ENCODE data around the gene ATG13. TPM values are rescaled to one million over a fixed set of nuclear protein-coding genes. Genes with fewer than 3 reads are reported as not detected.

ATG13 gene
- total RNA-seq, 1 experiment from 2014 or later, result 74.7 TPM

DNA sequence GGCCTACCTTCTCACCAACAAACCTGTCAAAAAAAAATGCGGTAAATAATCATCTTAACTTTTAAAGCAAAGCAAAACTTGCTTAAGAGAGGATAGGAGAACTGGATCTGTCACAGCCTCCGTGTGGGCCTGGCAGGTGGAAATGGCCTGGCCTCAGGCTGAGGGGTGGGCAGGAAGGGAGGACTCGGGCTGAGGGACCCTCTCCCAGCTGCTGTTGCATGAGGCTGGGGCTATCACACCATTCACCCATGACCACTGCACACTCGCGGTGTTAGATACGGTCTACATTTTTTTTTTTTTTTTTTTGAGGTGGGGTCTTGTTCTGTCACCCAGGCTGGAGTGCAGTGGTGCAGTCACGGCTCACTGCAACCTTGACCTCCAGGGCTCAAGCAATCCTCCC lies 58.6 kb downstream of the ATG13 start:
- no peak for DNase-seq (ENCODE audit: low read depth)

DNA sequence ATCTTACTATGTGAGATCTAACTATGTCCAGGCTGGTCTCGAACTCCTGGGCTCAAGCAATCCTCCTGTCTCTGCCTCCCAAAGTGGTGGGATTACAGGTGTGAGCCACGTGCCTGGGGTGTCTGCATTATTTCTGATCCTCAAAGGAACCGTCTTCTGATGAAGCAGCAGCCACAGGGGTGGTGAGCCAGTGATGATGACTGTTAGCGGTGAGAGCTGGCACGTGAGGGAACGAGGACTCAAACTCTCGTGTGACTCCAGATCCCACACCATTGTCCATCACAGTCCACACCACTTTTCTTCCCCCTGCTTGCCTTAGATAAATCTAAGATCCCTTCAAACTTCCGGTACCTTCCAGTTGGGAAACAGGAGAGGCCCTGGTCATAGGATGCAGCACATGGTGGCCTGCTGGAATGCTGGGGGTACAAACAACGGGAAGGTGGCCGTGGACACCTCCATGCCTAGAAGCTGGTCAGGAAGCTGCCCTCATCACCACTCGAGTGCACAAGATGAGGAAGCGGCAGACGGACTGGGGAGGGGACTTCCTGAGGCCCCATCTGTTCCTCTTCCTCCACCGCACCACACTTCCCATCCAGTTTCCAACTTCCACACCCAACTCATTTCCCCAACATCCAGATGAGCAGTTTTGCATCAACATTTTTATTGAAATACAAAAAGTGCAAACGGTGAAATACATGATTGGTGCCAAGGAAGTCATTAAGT lies 59.2 kb downstream of the ATG13 start:
- DNase-seq (ENCODE audit: low read depth), result no peak

DNA sequence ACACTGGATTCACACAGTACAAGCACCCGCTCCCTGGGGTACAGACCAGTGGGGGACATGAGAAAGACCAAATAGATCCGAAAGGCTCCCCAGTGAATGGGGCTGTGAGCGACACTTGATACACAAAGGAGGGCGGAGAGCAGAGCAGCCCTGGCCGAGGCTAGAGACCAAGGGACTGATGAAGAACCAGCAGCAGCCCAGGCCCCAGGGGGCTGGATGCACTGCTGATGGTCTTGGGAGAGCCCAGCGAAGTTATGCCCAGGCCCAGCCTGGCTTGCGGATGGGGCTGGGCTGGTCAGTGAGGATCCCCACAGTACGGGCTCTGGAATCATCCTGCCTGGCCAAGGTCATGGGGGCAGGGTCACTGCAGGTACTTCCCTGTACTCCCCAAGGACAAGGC lies 59.8 kb downstream of the ATG13 start:
- DNase-seq (ENCODE audit: low read depth), result no peak

DNA sequence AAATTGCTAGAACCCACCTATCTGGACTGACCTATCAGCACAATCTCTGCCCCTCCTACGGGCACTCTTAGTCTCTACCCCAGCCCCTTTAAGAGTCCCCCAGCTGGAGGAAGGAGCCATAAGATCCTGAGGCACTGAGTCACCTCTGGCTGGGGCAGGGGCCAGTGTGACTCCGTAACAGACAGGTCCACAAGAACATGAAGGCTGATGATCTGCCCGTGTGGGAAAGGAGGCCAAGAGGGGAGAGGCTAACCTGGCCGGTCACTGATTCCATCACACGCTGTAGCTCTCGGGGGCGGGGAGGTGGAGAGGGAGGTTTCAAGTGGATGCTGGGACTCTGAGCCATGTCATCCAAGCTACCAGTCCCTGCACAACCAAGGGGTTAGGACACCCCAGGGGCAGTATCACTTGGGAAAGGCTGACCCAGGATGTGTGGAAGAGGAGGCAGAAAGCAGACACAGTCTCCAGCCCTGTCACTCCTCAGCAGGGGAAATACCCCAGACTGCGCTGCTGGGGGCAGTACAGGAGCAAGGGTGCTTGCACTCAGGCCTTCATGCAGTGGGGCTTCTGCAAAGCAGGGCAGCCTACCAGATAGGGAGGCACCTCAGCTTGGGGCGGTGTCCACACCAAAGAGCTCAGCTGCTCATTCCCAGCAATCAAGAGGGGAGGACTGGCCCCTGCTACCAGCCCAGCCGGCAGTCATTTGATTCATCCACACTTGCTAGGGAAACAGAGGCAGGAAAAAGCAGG lies 60.8 kb downstream of the ATG13 start:
- DNase-seq (ENCODE audit: low read depth), result no peak

DNA sequence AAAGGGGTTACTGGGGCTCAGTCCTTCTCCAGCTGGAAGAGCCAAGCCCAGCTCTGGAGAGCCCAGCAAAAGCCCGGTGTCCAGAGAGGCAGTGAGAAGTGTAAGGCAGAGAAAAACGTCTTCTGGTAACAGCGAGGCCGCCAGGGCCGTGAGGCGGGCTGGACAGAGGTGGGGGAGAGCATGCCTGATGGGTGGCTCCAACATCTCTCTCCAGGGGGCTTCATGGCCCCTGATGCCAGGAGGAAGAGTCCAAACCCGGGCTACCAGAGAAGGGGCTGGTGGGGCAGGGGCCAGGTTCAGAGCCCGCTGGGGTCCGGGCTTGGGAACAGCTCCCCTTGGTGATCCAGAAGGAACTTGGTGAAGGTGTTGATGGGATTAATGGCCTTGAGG lies 61.4 kb downstream of the ATG13 start:
- DNase-seq (ENCODE audit: low read depth), result no peak

DNA sequence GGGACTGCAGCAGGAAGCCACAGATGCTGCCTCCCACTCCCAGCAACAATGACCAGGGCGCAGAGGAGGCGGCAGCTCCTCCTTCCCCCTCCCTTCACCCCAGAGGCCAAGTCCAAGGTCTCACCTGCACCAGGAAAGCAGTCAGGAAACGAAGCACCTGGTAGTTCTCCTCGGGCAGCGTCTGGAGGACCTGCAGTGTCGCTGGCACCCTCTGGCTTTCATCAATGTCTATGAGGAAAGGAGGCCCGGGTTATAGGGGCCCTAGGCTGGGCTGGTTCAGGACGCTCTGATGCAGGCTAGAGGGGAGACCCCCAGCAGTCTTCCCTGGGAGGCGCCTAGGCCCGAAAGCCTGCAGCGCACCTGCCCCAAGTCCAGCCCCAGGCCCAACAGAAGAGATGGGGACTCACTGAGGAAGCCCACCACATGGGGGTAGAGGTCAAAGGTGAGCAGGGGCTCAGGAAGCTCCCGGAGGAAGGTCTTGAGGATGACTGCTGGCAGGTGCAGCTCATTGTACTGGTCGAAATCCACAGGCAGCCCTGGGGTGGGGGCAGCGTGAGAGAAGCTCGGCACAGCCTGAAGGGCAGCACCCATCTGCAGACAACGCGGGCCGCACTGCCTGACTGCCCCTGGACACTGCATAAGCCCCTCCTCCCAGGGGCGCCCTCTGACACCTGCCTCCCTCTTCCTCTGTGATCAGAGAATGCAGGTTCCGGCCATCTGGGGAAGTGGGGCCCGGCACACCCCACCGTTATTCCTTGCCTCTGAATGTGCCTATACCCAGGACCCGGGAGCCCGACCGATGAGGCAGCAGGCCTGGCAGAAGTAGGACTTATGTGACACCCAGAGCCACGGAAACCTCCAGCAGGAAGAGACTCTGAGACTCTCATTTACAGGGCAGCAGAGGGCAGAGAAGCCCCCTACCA lies 62.1 kb downstream of the ATG13 start:
- DNase-seq (ENCODE audit: low read depth), result no peak

DNA sequence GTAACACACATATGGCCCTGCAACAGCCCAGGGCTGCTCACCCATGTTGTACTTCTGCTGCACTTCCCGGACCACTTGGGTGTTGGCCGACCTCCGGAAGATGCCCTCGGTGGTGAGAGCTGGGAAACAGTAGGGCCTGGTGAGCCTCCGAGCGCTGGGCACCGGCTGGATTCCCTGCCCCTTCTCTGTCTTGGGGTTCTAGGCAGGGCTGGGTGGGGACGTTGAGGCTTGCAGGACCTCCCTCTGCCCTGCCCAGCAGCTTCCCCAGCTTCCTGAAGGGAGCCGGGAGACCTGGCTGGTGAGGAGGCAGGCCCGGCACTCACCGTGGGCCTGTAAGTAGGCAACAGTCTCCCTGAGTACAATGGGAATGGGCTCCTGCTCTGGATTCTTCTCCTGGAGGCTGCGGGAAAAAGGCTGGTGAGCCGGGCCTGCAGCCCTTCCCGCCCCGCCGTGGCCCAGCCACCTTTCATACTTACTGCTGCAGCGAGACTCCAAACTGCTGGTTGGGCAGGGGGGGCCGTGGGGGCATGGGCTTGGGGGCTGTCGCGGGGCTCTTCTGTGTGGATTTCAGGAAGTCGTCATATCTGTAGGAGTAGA lies 62.9 kb downstream of the ATG13 start:
- DNase-seq (ENCODE audit: low read depth), result no peak

DNA sequence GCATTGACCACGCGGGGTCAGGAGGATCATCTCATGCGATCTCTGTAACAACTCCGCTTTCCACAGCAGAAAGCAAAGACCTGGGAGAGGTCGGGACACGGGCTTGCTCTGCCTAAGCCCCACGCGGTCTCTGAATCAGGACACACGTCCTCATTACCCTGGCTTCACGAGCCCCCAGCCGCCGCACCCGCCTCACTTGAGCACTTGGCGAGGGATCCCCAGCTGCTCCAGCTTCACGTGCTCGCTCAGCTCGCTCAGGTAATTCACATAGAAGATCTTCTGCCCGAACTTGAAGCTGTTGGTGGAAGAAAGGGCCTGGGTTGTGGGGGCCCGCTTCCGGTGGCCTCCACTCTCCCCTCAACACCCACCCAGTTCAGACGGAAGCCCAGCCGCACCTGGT lies 63.5 kb downstream of the ATG13 start:
- no peak for DNase-seq (ENCODE audit: low read depth)

DNA sequence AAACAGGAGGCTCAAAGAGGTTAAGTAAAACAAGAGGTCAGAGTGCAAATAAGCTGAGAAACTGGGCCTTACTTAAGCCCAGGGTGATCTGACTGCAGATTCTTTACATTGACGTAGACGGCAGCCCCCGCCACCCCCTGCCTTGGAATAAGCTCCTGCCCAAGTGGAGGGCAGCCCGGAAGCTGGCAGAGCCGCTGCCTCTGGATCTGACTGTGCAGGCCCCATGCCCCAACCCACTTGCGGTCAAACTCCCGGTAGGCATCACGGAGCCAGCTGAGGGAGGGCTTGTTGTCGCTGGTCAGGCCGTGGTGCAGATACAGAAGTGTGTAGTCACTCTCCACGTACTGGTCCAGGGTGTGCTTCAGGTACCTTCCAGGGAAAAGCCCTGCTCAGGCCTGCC lies 64.5 kb downstream of the ATG13 start:
- DNase-seq (ENCODE audit: low read depth), result no peak

DNA sequence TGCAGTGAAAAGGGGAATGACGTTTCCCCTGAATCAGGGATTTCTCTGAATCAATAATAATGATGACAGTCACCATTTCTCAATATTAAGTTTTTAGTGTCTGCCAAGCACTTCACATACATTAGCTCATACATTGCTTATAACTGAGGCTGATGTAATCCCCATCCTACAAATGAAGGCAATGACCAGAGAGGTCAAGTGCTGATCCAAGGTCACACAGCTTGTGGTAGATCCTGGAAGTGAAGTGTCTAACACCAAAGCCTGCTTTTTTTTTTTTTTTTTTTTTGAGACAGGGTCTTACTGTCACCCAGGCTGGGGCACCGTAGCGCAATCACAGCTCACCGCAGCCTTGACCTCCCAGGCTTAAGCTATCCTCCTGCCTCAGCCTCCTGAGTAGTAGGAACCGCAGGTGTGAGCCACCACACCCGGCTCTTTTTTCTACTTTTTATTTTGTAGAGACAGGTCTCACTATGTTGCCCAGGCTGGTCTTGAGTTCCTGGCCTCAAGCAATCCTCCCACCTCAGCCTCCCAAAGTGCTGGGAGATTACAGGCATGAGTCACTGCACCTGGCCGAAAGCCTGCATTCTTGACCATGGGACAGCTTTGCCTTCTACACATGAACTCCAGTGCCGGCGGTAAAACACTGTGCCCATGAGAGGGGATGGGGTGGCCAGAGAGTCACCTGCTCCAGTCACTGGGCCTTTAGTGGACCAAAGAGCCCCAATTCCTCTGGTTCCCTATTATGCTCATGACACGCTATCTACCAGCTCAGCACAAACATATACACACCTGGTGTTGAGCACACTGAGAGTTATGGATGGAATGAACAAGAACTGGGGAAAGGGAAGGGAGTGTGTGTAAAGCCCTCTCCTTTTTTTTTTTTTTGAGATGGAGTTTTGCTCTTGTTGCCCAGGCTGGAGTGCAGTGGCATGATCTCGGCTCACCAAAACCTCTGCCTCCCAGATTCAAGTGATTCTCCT lies 65.7 kb downstream of the ATG13 start:
- peak; percentile 32 for DNase-seq (ENCODE audit: low read depth)

DNA sequence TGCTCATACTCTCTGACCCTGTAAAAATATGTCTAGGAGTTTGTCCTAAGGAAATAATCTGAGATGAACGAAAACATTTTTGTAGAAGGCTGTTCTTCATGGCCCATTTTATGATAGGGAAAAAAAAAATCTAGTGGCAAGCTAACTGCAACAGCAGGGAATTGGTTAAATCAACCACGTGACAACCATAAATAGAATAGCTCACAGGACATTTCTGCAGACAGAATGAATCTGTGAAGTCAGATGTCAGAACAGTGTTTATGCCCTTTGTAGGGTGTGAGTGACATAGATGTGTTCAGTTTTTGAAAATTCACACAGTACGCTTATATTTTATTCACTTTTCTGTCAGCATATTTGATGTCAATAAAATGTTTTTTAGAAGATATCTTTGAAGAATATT lies 67.0 kb downstream of the ATG13 start:
- DNase-seq (ENCODE audit: low read depth), result no peak

DNA sequence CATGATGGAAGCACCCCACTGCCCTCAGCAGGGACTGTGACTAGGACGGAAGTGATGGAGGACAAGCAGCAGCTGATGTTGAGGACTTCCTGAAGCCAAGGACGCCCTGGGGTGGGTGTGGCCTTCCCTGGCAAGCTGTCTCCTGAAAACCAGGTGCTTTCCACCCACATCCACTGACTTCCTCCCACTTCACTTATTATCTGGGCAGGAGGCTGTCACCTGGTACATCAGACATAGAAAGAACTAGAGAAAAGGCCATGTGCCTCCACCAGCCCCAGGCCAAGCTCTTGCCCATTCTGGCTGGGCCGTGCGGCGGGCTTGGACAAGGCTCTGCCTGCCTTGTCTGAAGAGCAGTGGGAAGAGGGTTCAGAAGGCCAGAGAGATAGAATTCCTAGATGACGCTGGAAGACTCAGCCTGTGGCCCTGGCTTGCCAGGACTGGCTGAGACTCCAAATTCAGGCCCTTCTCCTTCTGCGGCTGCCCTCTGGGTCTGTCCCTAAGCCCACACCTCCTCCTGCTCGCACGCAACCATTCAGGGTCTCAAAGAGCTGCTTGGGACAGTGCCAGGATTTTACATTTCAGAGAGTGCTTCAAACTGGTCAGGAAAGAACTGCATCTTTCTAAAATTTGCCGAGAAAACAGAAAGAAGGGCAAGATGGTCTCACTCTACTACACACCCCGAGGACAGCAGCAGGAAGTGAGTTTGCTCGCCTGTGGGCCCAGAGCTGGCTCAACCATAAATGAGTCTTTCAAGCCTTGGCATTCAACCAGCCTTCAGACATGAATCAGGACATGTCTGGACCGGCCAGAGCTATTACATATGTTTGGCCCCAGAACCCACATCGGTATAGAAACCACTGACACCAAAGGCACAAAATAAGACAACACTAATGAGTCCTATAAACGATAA lies 69.8 kb downstream of the ATG13 start:
- peak; percentile 36 for DNase-seq (ENCODE audit: low read depth)

DNA sequence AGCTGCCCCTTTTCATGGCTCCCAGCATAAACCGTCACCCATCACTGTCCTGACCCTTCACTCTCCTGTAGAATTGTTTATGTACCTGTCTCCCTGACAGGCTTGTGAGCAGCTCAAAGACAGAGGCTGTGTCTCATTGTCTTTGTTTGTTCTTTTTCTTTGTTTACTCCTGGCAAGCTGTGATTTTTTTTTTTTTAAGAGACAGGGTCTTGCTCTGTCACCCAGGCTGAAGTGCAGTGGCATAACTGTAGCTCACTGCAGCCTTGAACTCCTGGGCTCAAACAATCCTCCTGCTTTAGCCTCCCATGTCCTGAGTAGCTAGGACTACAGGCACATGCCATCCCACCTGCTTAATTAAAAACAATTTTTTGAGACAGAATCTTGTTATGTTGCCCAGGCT lies 73.3 kb downstream of the ATG13 start:
- DNase-seq (ENCODE audit: low read depth), result no peak

DNA sequence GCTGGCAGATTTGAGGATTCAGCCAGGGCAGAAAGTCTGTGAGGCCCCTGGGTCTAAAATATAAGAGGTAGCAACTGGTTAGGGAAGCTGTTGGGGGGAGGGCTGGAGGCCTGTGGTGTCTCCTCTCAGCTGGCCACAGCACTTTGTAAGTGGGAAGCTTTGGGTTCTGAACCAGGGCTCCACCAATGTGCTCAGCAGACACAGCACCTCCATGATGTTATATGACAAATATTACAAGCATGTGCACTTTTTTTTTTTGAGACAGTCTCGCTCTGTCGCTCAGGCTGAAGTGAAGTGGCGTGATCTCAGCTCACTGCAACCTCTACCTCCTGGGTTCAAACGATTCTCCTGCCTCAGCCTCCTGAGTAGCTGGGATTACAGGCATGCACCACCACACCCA lies 75.1 kb downstream of the ATG13 start:
- DNase-seq (ENCODE audit: low read depth), result no peak

DNA sequence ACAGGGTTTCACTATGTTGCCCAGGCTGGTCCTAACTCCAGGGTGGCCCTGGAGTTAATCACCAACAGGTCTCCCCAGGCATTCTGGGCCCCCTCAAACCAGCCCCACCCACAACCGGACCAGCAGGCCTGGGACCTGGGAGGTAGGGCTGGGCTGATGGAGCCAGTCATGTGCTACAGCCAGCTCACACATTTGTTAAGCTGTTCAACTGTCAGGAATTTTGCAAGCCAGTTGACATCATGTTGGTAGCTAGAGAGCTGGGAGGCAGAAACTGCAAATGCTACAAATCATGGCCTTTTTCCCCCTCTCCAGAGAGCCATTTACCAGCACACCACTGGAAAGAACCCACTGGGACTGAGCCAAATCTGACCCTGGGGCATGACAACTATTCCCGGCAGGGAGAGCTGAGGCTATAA lies 76.3 kb downstream of the ATG13 start:
- DNase-seq (ENCODE audit: low read depth), result no peak

DNA sequence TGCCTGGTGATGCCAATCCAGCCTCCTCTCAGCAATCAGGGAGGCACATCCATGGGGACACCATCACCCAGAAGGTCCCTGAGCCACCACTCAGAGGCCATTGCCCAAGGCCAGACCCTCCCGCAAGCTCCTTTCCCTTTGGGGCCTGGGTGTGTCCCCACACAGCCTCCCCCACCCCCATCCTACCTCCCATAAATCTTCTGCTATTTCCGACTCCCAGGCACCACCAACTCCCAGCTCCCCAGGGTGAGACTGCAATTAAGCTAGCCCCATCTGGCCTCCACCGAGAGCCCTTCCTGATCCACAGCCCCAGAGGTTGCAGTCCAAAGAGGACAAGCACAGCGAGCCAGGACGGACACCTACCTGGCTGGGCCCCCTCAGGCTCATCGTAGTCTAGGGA lies 76.7 kb downstream of the ATG13 start:
- DNase-seq (ENCODE audit: low read depth), result no peak

DNA sequence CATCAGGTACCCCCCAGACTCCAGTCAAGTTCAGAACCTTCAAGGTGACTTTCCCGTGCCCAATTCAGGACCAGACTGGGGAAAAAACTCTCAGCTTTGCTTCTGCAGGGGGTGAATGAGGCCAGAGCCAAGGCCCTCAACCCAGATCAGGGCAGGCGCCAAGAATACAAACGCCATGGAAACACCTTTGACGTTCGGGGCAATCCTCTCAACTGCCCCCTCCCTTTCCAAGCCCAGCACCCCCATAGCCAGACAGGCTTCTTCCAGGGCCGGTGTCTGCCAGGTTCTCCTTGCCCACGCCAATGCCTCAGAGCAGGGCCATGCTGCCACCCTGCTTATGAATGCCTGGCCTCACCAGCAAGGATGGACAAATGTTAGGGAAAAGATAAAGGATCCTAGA lies 77.3 kb downstream of the ATG13 start:
- DNase-seq (ENCODE audit: low read depth), result no peak

DNA sequence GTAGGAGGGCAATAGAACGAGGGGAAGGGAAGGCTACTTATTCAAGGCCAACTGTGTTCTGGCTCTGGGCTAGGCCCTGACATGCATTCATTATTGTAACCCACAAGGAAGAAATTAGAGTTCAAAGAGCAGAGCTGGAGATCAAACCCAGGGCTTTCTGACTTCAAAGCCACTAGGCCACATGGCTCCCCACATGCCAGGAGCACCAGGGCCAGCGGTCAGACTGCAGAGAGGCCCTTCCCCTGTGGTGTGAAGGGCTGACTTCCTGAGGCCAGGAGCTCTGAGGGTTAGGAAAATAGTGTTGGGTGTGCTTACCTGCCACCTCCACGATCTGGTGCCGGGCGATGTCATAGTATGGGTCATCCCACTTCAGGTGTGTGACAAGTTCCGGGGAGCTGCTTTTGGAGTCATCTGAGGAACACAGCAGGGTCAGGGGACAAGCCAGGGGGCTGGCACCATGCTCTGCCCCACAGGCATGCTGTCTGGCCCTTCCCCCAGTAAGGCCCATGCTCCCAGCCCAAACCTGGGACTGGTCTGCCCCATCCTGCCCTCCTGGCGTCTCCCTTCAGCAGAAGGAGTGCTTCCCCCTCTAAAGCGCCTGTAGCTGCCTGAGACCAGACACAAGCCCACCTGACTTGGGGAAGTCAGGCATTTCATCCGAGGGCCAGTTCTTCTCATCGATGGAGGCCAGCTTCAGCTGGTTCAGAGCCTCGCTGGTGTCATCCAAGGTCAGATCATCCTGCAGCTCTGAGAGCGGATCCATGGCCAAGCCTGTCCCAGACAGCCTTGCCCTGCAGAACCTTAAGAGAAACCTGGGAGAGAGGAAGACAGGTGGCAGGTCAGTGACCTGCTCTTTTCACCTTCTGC lies 78.2 kb downstream of the ATG13 start:
- DNase-seq (ENCODE audit: low read depth), result no peak

DNA sequence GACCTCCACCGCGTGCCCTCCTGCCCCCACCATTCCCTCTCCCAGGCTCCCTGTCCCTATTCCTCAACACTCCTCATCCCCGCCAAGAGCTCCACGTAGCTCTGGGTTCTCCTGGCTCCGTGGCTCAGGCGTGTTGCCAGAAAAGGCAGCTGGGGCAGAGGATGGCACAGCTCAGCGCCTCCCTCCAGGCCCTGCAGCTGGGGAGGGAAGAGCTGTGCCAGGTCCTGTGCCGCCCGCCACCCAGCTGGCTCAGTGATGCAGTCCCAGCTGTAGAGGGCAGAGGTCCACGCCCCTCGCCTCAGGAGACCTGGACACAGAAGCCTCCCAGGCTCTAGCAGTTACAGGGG lies 78.8 kb downstream of the ATG13 start:
- no peak for DNase-seq (ENCODE audit: low read depth)
